GM12872 (cell line): ENCODE measurements around the gene GXYLT2.

Experiments used
- TF ChIP-seq, protein P1 (sequence below): IDR thresholded peaks from 3 replicates; pipeline ENCODE4 v1.5.1; 2011; ENCODE audit warnings: low read depth, mild to moderate bottlenecking, low read length, moderate library complexity; ENCODE audit not compliant: insufficient read depth

The GXYLT2 gene

DNA sequence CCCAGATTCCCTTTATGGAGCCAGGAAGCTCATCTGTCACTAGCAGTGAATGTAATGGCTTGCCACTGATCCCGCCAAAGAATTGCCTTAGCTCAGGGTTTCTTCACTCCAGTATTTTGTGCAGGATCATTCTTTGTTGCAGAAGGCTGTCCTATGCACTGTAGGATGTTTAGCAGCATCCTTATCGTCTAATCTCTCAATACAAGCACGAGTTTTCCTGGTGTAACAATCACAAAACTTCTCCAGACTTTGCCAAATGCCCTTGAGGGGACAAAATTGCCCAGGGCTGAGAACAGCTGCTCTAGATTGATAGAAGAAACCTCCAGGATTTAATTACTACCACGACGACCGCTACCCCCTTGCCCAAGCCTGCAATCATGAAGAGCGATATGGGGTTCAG is 32.8 kb upstream of the GXYLT2 start:
- TF ChIP-seq, protein P1, sequence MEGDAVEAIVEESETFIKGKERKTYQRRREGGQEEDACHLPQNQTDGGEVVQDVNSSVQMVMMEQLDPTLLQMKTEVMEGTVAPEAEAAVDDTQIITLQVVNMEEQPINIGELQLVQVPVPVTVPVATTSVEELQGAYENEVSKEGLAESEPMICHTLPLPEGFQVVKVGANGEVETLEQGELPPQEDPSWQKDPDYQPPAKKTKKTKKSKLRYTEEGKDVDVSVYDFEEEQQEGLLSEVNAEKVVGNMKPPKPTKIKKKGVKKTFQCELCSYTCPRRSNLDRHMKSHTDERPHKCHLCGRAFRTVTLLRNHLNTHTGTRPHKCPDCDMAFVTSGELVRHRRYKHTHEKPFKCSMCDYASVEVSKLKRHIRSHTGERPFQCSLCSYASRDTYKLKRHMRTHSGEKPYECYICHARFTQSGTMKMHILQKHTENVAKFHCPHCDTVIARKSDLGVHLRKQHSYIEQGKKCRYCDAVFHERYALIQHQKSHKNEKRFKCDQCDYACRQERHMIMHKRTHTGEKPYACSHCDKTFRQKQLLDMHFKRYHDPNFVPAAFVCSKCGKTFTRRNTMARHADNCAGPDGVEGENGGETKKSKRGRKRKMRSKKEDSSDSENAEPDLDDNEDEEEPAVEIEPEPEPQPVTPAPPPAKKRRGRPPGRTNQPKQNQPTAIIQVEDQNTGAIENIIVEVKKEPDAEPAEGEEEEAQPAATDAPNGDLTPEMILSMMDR: no peak

DNA sequence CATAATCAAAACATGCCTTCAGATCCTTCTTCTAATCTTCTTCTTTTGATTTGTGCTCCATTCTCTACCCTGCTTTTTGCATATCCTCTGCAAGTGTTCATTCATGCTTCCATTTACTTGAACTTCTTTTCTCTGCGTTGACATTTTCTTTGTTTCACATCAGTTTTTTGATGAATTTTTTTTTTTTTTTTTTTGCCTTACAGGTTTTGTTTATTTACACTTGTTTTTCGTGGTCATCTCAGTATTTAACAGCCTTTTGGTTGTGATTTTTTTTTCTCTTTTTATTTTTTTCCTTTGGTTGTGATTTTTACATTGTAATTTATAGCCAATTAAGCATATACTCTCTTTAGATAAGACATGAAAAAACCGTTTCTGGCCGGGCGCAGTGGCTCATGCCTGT is 27.8 kb upstream of the GXYLT2 start:
- TF ChIP-seq, protein P1: no peak

DNA sequence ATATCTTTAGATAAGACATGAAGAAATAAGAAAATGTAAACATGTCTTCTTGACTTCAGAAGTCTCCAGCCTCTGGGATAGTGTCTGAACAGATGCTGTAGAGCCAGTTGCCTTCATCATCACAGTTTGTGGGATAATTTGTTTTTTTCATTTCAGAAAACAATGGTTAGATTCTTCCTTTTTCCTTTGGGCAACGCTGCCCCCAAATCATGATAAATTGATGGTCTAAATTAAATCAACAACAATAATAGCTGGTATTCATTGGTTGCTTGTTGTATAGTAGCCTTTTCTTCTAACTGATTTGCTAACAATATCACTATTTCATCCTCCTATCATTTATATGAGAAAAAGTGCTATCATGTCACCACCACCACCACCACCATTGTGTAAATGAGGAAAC is 27.0 kb upstream of the GXYLT2 start:
- TF ChIP-seq, protein P1: no peak

DNA sequence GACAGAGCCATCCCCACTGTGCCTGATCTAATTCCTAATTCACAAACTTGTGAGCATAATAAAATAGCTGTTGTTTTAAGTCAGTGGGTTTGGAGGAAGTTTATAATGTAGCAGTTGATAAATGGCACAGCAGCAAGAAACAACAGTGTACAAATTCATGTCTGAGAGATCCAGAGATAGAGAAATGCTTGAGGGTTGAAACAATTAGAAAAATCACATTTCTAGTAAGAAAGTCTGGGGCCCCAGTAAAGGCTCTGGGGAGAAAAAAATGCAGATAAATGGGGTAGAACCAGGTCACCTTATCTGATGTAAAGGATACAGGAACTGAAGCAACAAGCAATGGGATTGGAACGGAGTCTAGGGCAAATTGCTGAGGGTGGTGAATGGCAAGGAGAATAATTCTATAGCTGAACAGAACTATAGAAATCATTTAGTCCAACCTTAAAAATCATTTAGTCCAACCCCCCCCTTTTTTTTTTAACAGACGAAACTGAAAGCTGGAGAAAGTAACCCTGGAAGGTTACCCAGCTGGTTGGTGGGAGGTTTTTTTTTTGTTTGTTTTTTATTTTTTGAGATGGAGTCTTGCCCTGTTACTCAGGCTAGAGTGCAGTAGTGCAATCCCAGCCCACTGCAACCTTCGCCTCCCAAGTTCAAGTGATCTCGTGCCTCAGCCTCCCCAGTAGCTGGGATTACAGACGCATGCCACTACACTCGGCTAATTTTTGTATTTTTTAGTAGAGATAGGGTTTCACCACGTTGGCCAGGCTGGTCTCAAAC is 25.3 kb upstream of the GXYLT2 start:
- TF ChIP-seq, protein P1: no peak

DNA sequence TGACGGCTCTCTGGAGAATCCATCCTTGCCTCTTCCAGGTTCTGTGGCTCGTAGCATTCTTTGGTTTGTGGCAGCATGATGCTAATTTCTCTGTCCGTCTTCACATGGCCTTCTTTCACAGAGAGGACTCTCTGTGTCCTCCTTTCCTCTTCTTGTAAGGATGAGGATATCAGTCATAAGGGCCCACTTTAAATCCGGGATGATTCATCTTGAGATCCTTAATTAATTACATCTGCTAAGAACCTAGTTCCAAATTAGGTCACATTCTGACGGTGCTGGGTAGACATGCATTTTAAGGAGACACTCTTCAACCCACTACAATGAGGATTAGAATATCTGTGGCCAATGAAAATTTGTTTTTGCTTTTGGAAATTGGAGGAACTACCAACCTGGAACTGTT is 15.7 kb upstream of the GXYLT2 start:
- TF ChIP-seq, protein P1: no peak

DNA sequence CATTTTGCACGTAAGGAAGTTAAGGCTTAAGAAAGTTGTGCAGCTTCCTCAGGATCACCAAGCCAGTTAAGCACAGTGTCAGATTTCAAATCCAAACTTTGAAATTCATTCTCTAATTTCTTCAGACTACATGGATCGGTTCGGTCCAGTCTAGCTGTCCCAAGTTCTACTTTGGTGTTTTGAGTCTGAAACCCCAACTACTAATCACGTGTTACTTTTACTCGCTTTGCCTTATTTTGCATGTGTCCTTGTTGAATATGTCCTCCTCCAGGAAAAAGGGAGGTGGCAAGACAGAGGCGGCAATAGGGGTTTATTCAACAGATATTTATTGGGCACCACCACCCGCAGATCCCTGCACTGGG is 522 bp upstream of the GXYLT2 start:
- TF ChIP-seq, protein P1: no peak

DNA sequence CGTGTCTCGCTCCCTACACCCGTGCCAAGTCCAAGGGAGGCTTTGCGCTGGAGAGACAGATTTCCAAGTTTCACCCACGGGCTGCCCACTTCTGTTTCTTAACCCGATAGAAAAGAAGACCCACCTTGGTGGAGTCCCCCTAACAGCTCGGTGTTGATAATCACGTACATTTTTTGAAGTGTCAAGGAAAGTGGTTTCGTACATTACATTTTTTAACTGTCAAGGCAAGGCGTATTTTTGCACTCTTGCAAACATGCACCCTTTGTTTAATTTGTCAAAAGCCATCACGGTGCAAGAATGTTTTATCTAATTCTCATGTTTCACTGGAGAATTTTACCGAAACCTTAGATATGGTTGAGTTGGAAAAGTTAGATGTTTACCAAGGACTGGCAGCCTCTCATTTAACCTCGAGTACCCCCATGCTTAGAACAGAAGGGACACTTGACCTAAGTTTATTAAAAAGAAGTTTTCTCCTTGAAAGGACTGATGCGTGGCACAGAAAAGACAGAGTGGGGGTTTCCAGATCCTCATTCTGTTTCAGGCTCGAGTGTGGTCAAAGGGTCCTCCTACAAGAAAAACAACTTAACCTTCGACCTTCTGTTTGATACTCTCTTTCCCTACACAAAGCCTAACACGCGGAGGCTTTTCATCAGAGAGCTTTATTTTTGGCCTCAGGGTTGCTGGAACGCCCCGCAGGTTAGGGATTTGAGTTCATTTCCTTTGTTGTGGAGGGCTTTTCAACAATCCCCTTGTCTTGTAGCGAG is 882 bp downstream of the GXYLT2 start:
- TF ChIP-seq, protein P1: no peak
